HFFc6 (cell line): ENCODE results near the gene RAB20. TPM values are rescaled to one million over a fixed set of nuclear protein-coding genes. Genes with fewer than 3 reads are reported as not detected.
A peak's percentile ranks its signal among the peaks of the same experiment; 100 is the strongest.

ENCODE experiments used
- DNase-seq: peaks from one replicate; pipeline ENCODE4 v3.0.0-alpha.2; 2018
- H3K27ac Mint-ChIP-seq: 2 replicates; pipeline ENCODE4 v1.8.0; 2020; ENCODE audit warnings: mild to moderate bottlenecking, mixed read lengths
- H3K27me3 Mint-ChIP-seq: 2 replicates; pipeline ENCODE4 v1.8.0; 2021; ENCODE audit warnings: mild to moderate bottlenecking, moderate library complexity, mixed read lengths; ENCODE audit not compliant: insufficient read depth
- H3K36me3 Mint-ChIP-seq: 2 replicates; pipeline ENCODE4 v1.8.0; 2021; ENCODE audit warnings: low read depth, mixed read lengths
- H3K4me1 Mint-ChIP-seq: 2 replicates; pipeline ENCODE4 v1.8.0; 2020; ENCODE audit warnings: low read depth, mixed read lengths
- H3K4me3 Mint-ChIP-seq: 2 replicates; pipeline ENCODE4 v1.8.0; 2020; ENCODE audit warnings: mild to moderate bottlenecking, moderate library complexity, mixed read lengths
- H3K9me3 Mint-ChIP-seq: 2 replicates; pipeline ENCODE4 v1.8.0; 2020; ENCODE audit warnings: mild to moderate bottlenecking, mixed read lengths
- CTCF ChIP-seq: fragments of 200-600 bp; sonication (generic); IDR thresholded peaks from 2 replicates; pipeline ENCODE4 v1.5.0; 2021; ENCODE audit warnings: antibody characterized with exemption, mild to moderate bottlenecking
- total RNA-seq, 6 experiments: library from RNA; stranded (reverse); fragmentation: NEBNext Ultra II Directional; extraction: Animal tissue kit (Norgen Biotek cat#: 25700); gene quantifications; 2 replicates in 1 of 6; 3 replicates in 5 of 6; pipeline ENCODE4 v1.2.3, GENCODE V29; 2021

RAB20 gene
- total RNA-seq, 6 experiments from 2014 or later: 0.40 to 1.0 (median 0.74) TPM

GRCh38 chr13:110546926-110547325, 14.6 kb downstream of the RAB20 start:
- H3K27ac Mint-ChIP-seq: no peak overlapping the region; the same call in 1 of the 2 replicates
- no peak overlapping the region for H3K4me3 Mint-ChIP-seq
- peaks cover 6% of the 10 kb centered on the region; the same call in 1 of the 2 replicates for H3K36me3 Mint-ChIP-seq
- peaks cover 22% of the 10 kb centered on the region for H3K4me1 Mint-ChIP-seq
- H3K9me3 Mint-ChIP-seq: peaks cover 4% of the 10 kb centered on the region; the same call in 1 of the 2 replicates
- DNase-seq: peak; percentile 70
- H3K27me3 Mint-ChIP-seq: peaks cover 19% of the 10 kb centered on the region
- no peak for TF ChIP-seq CTCF

GRCh38 chr13:110546378-110546777, 15.1 kb downstream of the RAB20 start:
- no peak overlapping the region for H3K4me3 Mint-ChIP-seq
- H3K27ac Mint-ChIP-seq: no peak overlapping the region
- peaks cover 28% of the 10 kb centered on the region for H3K4me1 Mint-ChIP-seq
- no peak for DNase-seq
- H3K36me3 Mint-ChIP-seq: peaks cover 6% of the 10 kb centered on the region; the same call in 1 of the 2 replicates
- TF ChIP-seq CTCF: no peak
- H3K9me3 Mint-ChIP-seq: peaks cover 4% of the 10 kb centered on the region; the same call in 1 of the 2 replicates
- H3K27me3 Mint-ChIP-seq: peaks cover 17% of the 10 kb centered on the region

GRCh38 chr13:110542169-110542796, 19.2 kb downstream of the RAB20 start:
- TF ChIP-seq CTCF: no peak
- Mint-ChIP-seq H3K36me3 (peaks cover 6% of the 10 kb centered on the region; the same call in 1 of the 2 replicates), H3K4me1 (peaks cover 39% of the 10 kb centered on the region), H3K9me3 (peaks cover 4% of the 10 kb centered on the region; the same call in 1 of the 2 replicates), H3K4me3 (no peak overlapping the region), H3K27me3 (peaks cover 12% of the 10 kb centered on the region), H3K27ac (no peak overlapping the region)
- DNase-seq: no peak

- peaks cover 6% of the 10 kb centered on the region; the same call in 1 of the 2 replicates for H3K36me3 Mint-ChIP-seq
- no peak for TF ChIP-seq CTCF
- H3K27ac Mint-ChIP-seq: no peak overlapping the region
- peak; percentile 9 for DNase-seq
- H3K4me1 Mint-ChIP-seq: peaks cover 33% of the 10 kb centered on the region
- peaks cover 9% of the 10 kb centered on the region for H3K27me3 Mint-ChIP-seq
- H3K4me3 Mint-ChIP-seq: no peak overlapping the region
- peaks cover 4% of the 10 kb centered on the region; the same call in 1 of the 2 replicates for H3K9me3 Mint-ChIP-seq
Measured at GRCh38 chr13:110541526-110541920, 20.0 kb downstream of the RAB20 start.

DNA sequence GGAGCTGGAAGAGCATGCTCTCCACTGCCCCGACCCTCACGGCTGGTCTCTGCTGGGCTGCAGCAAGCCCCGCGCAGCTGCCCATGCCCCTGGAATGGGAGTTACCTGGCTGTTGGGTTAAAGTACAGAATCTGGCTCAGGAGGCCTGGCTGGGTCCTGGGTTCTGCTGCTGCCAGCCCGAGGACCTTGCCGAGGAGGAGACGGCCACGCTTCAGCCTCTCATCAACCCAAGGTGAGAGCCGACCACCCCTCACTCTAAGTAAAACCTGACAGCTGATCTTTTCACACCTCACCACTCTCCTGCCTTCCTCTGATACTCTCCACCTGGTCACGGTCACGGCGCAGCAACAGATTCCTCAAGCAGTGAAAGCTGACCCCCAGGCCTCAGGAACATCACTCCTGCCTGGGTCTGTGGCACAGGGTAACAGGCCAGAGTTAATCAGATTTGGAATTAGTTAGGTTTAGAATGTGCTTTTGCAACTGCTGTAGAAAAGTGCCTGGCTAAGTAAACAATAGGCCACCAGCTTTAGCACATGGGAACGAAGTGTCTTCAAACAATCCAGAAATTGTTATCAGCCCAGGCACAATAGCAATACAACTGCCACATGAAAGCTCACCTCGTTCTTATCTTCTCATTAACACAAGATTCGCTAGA, 20.5 kb downstream of the RAB20 start:
- peaks cover 28% of the 10 kb centered on the region for H3K4me1 Mint-ChIP-seq
- H3K27ac Mint-ChIP-seq: no peak overlapping the region
- TF ChIP-seq CTCF: no peak
- H3K4me3 Mint-ChIP-seq: no peak overlapping the region
- peaks cover 9% of the 10 kb centered on the region for H3K27me3 Mint-ChIP-seq
- DNase-seq: no peak
- peaks cover 6% of the 10 kb centered on the region; the same call in 1 of the 2 replicates for H3K36me3 Mint-ChIP-seq
- H3K9me3 Mint-ChIP-seq: peaks cover 4% of the 10 kb centered on the region; the same call in 1 of the 2 replicates
